Adrenal gland (tissue), 12 donors: Measurements from ENCODE around the gene FOLR1. TPM values are rescaled to one million over a fixed set of nuclear protein-coding genes. Genes with fewer than 3 reads are reported as not detected.
"Not testable (repeated sequence)": the region's sequence is repeated elsewhere in the genome, so short reads cannot be mapped to it uniquely, and the experiment has no call there.

Experiments used
- DNase-seq, 7 donors: peaks; one replicate each; pipeline ENCODE4 v3.0.0-alpha.2; 2019 to 2020
- H3K27ac ChIP-seq, 5 donors: fragments of 200-600 bp; sonication (generic) in 4 of 5; 1 replicate in 3 of 5; 2 replicates in 2 of 5; pipeline versions ENCODE4 v1.5.1 to v1.8.0; 2016 to 2020; ENCODE audit warnings: mild to moderate bottlenecking in 1 of 5
- H3K27me3 ChIP-seq: fragments of 200-600 bp; 2 replicates; pipeline ENCODE4 v1.8.0; 2021
- H3K36me3 ChIP-seq, 2 donors: fragments of 200-600 bp; replicated peaks in 1 of 2; 1 replicate in 1 of 2; 2 replicates in 1 of 2; pipeline versions ENCODE4 v1.5.1 to v1.8.0; 2018 to 2022
- H3K4me1 ChIP-seq, 2 donors: fragments of 200-600 bp; replicated peaks in 1 of 2; 1 replicate in 1 of 2; 2 replicates in 1 of 2; pipeline versions ENCODE4 v1.5.1 to v1.8.0; 2018 to 2021
- H3K4me3 ChIP-seq, 4 donors: fragments of 200-600 bp; sonication (generic) in 3 of 4; one replicate each; pipeline ENCODE4 v1.5.1; 2016 to 2018
- H3K9me3 ChIP-seq, 3 donors: fragments of 200-600 bp; sonication (generic) in 1 of 3; replicated peaks in 1 of 3; 1 replicate in 2 of 3; 2 replicates in 1 of 3; pipeline versions ENCODE4 v1.5.1 to v1.8.0; 2016 to 2021
- CTCF ChIP-seq, 6 experiments: fragments of 450-650 bp in 4 of 6; fragments of 200-600 bp in 2 of 6; sonication (generic) in 1 of 6; IDR thresholded peaks; 1 replicate in 5 of 6; 2 replicates in 1 of 6; pipeline versions ENCODE4 v1.5.1 to v1.8.0; 2016 to 2021; ENCODE audit warnings: antibody characterized with exemption in 6 of 6, mild to moderate bottlenecking in 2 of 6, moderate library complexity in 1 of 6
- POLR2A ChIP-seq, 2 donors: fragments of 450-650 bp; IDR thresholded peaks; one replicate each; pipeline ENCODE4 v1.6.1; 2017; ENCODE audit warnings: antibody characterized with exemption in 2 of 2, mild to moderate bottlenecking in 2 of 2, moderate library complexity in 1 of 2
- WGBS, 4 donors: extraction: QIAGEN DNeasy Blood & Tissue Kit in 2 of 4; methylation state at CpG; one replicate each; pipeline versions ENCODE4 v1.1.5 to v1.1.7; 2013 to 2017; 5-methylcytosine and 5-hydroxymethylcytosine counted together
- intact Hi-C, 2 donors: fragments of 100-400 bp; cut with DNase I; formaldehyde crosslinking; loops; one replicate each; pipeline versions ENCODE4 v1.14.1 to v1.15.0; 2022 to 2023
- polyA plus RNA-seq, 3 donors: library from polyadenylated mRNA; stranded (reverse); fragments of 200-250 nt in 2 of 3; fragments of 350-450 nt in 1 of 3; fragmentation: Illumina TruSeq in 1 of 3; extraction: RNeasy Lipid Tissue Mini Kit (QIAGEN cat#74804) in 1 of 3; gene quantifications; one replicate each; pipeline ENCODE4 v1.2.3, GENCODE V29; 2013 to 2014
- total RNA-seq, 9 donors: library from RNA; depleted of rRNA in 4 of 9; stranded (reverse); fragments of >200 nt in 4 of 9; fragments of 120-200 nt in 1 of 9; fragmentation: NEBNext Ultra II Directional in 1 of 9; extraction: Animal tissue kit (Norgen Biotek cat#: 25700) in 1 of 9; gene quantifications; one replicate each; pipeline versions ENCODE4 v1.1.0 to v1.2.4, GENCODE V29; 2013 to 2023
- donor health status: healthy with polysubstance abuse.
- donor health status: Bipolar disorder and iron deficiency.
- donor health status: DM: yes; HTN: yes; CAD: no.
- donor health status: DM: no; HTN: no; CAD: no.
- donor health status: DM: no; HTN: no; CAD: no.
- donor health status: DM: yes; HTN: yes; CAD: no.

FOLR1 gene
- total and polyA plus RNA-seq, 12 donors = 0.57 to 7.2 (median 1.4) TPM

DNA sequence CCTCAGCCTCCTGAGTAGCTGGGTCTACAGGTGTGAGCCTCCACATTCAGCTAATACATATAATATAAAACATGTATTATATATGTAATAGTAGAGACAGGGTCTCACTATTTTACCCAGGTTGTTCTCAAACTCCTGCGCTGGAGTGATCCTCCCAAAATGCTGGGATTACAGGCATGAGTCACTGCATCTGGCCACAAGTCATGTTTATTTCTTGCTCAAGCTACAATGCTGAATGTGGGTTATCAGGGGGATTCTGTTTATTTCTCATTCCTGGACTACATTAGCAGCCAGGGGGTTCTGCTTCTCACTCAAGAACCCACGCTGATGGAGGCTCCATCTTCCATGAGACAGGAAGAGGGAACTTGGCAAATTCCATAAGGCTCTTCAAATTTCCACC, 31.6 kb upstream of the FOLR1 start:
- Histone ChIP-seq H3K4me1 (no peaks in the 10 kb centered on the region), H3K9me3 (no peaks in the 10 kb centered on the region), H3K4me3 (no peak overlapping the region), H3K27me3 (no peaks in the 10 kb centered on the region), H3K36me3 (no peaks in the 10 kb centered on the region), H3K27ac (no peak overlapping the region)
- no peak for DNase-seq
- no peak for TF ChIP-seq CTCF (IDR thresholded peaks at IDR 0.05)
- TF ChIP-seq POLR2A (IDR thresholded peaks at IDR 0.05) = no peak
- WGBS, 4 donors = 80 to 87% (median 81%) methylated on average over 2 of the region's 2 CpGs
- intact Hi-C loops = no loop called here

DNA sequence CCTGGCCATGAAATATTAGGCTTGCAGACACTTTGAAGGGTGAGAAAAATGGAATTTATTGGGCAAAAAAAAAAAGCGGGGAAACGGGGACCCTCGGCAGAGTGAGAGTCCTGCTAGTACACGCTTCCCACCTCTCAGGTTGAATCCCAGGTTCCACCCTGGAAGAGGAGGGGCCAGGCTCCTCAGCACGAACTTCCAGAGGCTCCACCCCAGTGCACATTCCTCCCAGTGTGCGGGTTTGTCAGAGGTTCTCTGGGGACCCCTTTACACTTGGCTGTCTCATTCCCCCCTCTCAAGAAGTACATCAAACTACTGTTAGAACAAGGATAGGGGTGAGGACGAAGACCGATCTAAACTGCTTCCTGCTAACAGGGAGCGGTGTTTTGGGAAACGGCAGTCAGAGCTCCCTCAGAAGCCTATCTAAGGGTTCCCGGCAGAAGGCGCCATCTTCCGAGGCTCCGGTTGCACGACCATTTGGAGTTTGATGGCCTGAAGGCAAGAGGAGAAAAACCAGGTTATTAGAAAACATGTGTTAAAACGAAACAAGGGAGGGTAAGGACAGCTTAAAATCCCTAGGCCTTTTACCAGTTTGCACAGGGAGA, 28.9 kb upstream of the FOLR1 start:
- DNase-seq = no peak
- TF ChIP-seq POLR2A (IDR thresholded peaks at IDR 0.05) (no peak), CTCF (IDR thresholded peaks at IDR 0.05) (no peak)

GRCh38 chr11:72164187-72164586, 27.8 kb upstream of the FOLR1 start:
- H3K9me3 ChIP-seq, H3K27ac ChIP-seq, H3K27me3 ChIP-seq, H3K36me3 ChIP-seq, DNase-seq, H3K4me1 ChIP-seq, H3K4me3 ChIP-seq, intact Hi-C loops: not testable (repeated sequence)
- 80 to 100% (median 96%) methylated on average over 2 of the region's 3 CpGs for WGBS, 4 donors

More for the DNA sequence above, 28.9 kb upstream of the FOLR1 start:
- Histone ChIP-seq H3K4me3 (no peak overlapping the region), H3K27ac (no peak overlapping the region), H3K4me1 (no peaks in the 10 kb centered on the region), H3K27me3 (no peaks in the 10 kb centered on the region), H3K36me3 (no peaks in the 10 kb centered on the region), H3K9me3 (no peaks in the 10 kb centered on the region)
- intact Hi-C loops = no loop called here
- 82 to 89% (median 86%) methylated on average over 15 to 16 of the region's 16 CpGs for WGBS, 4 donors

DNA sequence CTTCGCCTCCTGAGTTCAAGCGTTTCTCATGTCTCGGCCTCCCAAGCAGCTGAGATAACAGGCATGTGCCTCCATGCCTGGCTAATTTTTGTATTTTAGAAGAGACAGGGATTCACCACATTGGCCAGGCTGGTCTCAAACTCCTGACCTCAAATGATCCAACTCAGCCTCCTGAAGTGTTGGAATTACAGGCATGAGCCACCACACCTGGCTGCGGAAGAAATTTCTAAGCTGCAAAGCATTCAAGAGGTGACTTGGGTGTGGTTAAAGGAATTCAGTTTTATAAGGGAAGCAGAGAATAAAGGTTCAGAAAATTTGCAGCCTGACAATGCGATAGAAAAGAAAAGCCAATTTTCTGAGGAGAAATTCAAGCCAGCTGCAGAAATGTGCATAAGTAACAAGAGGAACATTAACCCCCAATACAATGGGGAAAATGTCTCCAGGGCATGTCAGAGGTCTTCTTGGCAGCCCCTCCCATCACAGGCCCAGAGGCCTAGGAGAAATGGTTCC, 22.8 kb upstream of the FOLR1 start:
- H3K36me3 ChIP-seq, intact Hi-C loops, DNase-seq, H3K27me3 ChIP-seq, H3K4me1 ChIP-seq, H3K9me3 ChIP-seq, H3K4me3 ChIP-seq, H3K27ac ChIP-seq: not testable (repeated sequence)
- WGBS, 4 donors = 86 to 91% (median 88%) methylated on average over 5 of the region's 5 CpGs

DNA sequence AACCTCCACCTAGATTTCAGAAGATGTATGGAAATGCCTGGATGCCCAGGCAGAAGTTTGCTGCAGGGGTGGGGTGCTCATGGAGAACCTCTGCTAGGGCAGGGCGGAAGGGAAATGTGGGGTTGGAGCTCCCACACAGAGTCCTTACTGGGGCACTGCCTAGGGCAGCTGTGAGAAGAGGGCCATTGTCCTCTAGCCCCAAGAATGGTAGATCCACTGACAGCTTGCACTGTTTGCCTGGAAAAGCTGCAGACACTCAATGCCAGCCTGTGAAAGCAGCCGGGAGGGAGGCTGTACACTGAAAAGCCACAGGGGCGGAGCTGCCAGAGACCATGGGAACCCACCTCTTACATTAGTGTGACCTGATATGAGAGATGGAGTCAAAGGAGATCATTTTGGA, 22.2 kb upstream of the FOLR1 start:
- 75 to 96% (median 89%) methylated on average over 3 of the region's 3 CpGs for WGBS, 4 donors
- H3K4me3 ChIP-seq, H3K27me3 ChIP-seq, H3K36me3 ChIP-seq, H3K9me3 ChIP-seq, H3K4me1 ChIP-seq, intact Hi-C loops, DNase-seq, H3K27ac ChIP-seq: not testable (repeated sequence)

DNA sequence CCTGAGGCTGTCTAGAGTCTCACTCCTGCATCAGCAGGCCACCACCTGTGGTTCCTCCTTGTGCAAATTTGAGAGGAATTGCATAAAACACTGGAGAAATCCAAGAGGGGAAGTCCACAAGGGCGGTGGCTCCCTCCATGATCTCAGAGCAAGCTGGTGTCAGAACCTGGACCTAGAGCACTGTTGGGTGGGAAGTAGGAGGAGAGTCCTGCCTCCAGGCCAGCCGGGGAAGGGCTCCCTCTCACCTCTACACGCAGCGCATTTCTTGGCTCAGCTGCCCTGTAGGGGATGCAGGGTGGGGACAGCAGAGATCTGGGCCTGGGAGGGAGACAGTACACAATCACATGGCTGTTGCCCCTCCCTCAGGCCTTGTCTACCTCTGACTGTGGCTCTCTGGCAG, 19.9 kb upstream of the FOLR1 start:
- DNase-seq, H3K36me3 ChIP-seq, intact Hi-C loops, H3K27ac ChIP-seq, H3K27me3 ChIP-seq, H3K9me3 ChIP-seq, H3K4me3 ChIP-seq, H3K4me1 ChIP-seq: not testable (repeated sequence)
- 74 to 88% (median 79%) methylated on average over 1 to 4 of the region's 4 CpGs for WGBS, 4 donors
